ENCODE data around the gene PRDM15. TPM values are rescaled to one million over a fixed set of nuclear protein-coding genes. Genes with fewer than 3 reads are reported as not detected.

Gene PRDM15
- total and polyA plus RNA-seq, 2 donors (not counting 3 experiments of a cell fraction or from before 2014, with no cell fraction given), result 11.8 to 12.9 TPM

GRCh38 chr21:41846033-41846317 lies 33.2 kb downstream of the PRDM15 start:
- intact Hi-C loops (cut with micrococcal nuclease) (no loop called here), dilution Hi-C loops (cut with MboI; ENCODE audit: extremely low pct_ligation_motif_present, low sequenced_read_pairs) (no loop called here)
- no peak overlapping the region for H3K27ac ChIP-seq (ENCODE audit: insufficient read depth, low read depth, low read length)
- no peak overlapping the region for H3K4me3 ChIP-seq (replicated peaks in 1 of 3; ENCODE audit: insufficient read depth in 1 of 3, low read depth in 1 of 3, low read length in 3 of 3)
- H3K36me3 ChIP-seq (ENCODE audit: control insufficient read depth in 2 of 2, extremely low read depth in 1 of 2, insufficient read depth in 2 of 2, low read length in 2 of 2), result peaks cover 0 to 6% of the 10 kb centered on the region in 2 experiments
- TF ChIP-seq MAX (IDR thresholded peaks at IDR 0.05; ENCODE audit: insufficient read depth, insufficient read length) (no peak), GATA2 (IDR thresholded peaks at IDR 0.05; ENCODE audit: insufficient read depth, insufficient read length, low read depth, low read length) (no peak), CTCF (IDR thresholded peaks at IDR 0.05; ENCODE audit: extremely low read depth in 1 of 2, insufficient read depth in 1 of 2, low read depth in 1 of 2, low read length in 2 of 2) (no peak)
- CTCF ChIA-PET, result interaction anchor here (0.8 to 1.6 kb wide), 3 partner anchors 29 to 262 kb away, joined by 3 to 4 read pairs (median 4); no protein-coding TSS in a partner anchor
- no peaks in the 10 kb centered on the region for H3K9me1 ChIP-seq (replicated peaks; ENCODE audit: control insufficient read depth, extremely low read depth, insufficient read depth, low read length)
- H3K4me1 ChIP-seq (ENCODE audit: control insufficient read depth, extremely low read depth, insufficient read depth, low read length), result no peaks in the 10 kb centered on the region
- no peaks in the 10 kb centered on the region for H3K9me3 ChIP-seq (replicated peaks; ENCODE audit: control insufficient read depth, insufficient read depth, low read length)
- POLR2A ChIA-PET, result no interaction called here
- no peak overlapping the region for H2AFZ ChIP-seq (ENCODE audit: low read depth, low read length)
- no peaks in the 10 kb centered on the region for H3K79me2 ChIP-seq (ENCODE audit: control insufficient read depth, insufficient read depth, low read length)
- H3K27me3 ChIP-seq (ENCODE audit: control insufficient read depth in 2 of 2, insufficient read depth in 2 of 2, low read length in 2 of 2), result no peaks in the 10 kb centered on the region
- no peaks in the 10 kb centered on the region for H4K20me1 ChIP-seq (replicated peaks; ENCODE audit: control insufficient read depth, extremely low read depth, insufficient read depth, low read length)
- H3K9ac ChIP-seq (replicated peaks; ENCODE audit: extremely low read depth, insufficient read depth, low read length), result no peak overlapping the region
- DNase-seq (ENCODE audit: low read depth, low spot score), result no peak
- BruUV-seq (replicated peaks), result no TSS peak
- FAIRE-seq, result no peak
- no peak overlapping the region for H3K4me2 ChIP-seq (ENCODE audit: insufficient read depth, low read length)

- CTCF ChIA-PET, result interaction anchor here (0.8 to 1.0 kb wide), 2 partner anchors 29 to 51 kb away, joined by 3 to 4 read pairs; no protein-coding TSS in a partner anchor
- dilution Hi-C loops (cut with MboI; ENCODE audit: extremely low pct_ligation_motif_present, low sequenced_read_pairs), result no loop called here
- BruUV-seq (replicated peaks), result no TSS peak
Measured at GRCh38 chr21:41845310-41846032, 33.7 kb downstream of the PRDM15 start.

More at GRCh38 chr21:41845310-41846032, 33.7 kb downstream of the PRDM15 start:
- TF ChIP-seq CTCF (IDR thresholded peaks at IDR 0.05; ENCODE audit: extremely low read depth in 1 of 2, insufficient read depth in 1 of 2, low read depth in 1 of 2, low read length in 2 of 2), result no peak
- no peak for TF ChIP-seq JUN (IDR thresholded peaks at IDR 0.05; ENCODE audit: borderline replicate concordance, insufficient read depth, insufficient read length, low read depth)
- no peak for TF ChIP-seq EZH2 (IDR thresholded peaks at IDR 0.05; ENCODE audit: borderline replicate concordance, low read depth, low read length, severe bottlenecking)
- no peak for TF ChIP-seq MAX (IDR thresholded peaks at IDR 0.05; ENCODE audit: insufficient read depth, insufficient read length)
- no peak for TF ChIP-seq FOS (IDR thresholded peaks at IDR 0.05; ENCODE audit: borderline replicate concordance, insufficient read depth, low read length)
- TF ChIP-seq POLR2A (IDR thresholded peaks at IDR 0.05; ENCODE audit: low read depth, low read length), result no peak
- no peak for TF ChIP-seq POLR2AphosphoS5 (IDR thresholded peaks at IDR 0.05; ENCODE audit: insufficient read depth, low read depth, low read length)
- TF ChIP-seq GATA2 (IDR thresholded peaks at IDR 0.05; ENCODE audit: insufficient read depth, insufficient read length, low read depth, low read length), result no peak
- TF ChIP-seq MYC (IDR thresholded peaks at IDR 0.05; ENCODE audit: low read depth, low read length), result no peak
- DNase-seq (ENCODE audit: low read depth, low spot score) (no peak), FAIRE-seq (no peak)
- no peaks in the 10 kb centered on the region for H3K79me2 ChIP-seq (ENCODE audit: control insufficient read depth, insufficient read depth, low read length)
- no peaks in the 10 kb centered on the region for H3K4me1 ChIP-seq (ENCODE audit: control insufficient read depth, extremely low read depth, insufficient read depth, low read length)
- no peaks in the 10 kb centered on the region for H3K27me3 ChIP-seq (ENCODE audit: control insufficient read depth in 2 of 2, insufficient read depth in 2 of 2, low read length in 2 of 2)
- peaks cover 0 to 6% of the 10 kb centered on the region in 2 experiments for H3K36me3 ChIP-seq (ENCODE audit: control insufficient read depth in 2 of 2, extremely low read depth in 1 of 2, insufficient read depth in 2 of 2, low read length in 2 of 2)
- no peak overlapping the region for H3K4me3 ChIP-seq (replicated peaks in 1 of 3; ENCODE audit: insufficient read depth in 1 of 3, low read depth in 1 of 3, low read length in 3 of 3)
- no peak overlapping the region for H3K27ac ChIP-seq (ENCODE audit: insufficient read depth, low read depth, low read length)
- H3K9me1 ChIP-seq (replicated peaks; ENCODE audit: control insufficient read depth, extremely low read depth, insufficient read depth, low read length), result no peaks in the 10 kb centered on the region
- H3K4me2 ChIP-seq (ENCODE audit: insufficient read depth, low read length), result no peak overlapping the region
- intact Hi-C loops (cut with micrococcal nuclease), result no loop called here
- no peaks in the 10 kb centered on the region for H4K20me1 ChIP-seq (replicated peaks; ENCODE audit: control insufficient read depth, extremely low read depth, insufficient read depth, low read length)
- H3K9ac ChIP-seq (replicated peaks; ENCODE audit: extremely low read depth, insufficient read depth, low read length), result no peak overlapping the region
- no peaks in the 10 kb centered on the region for H3K9me3 ChIP-seq (replicated peaks; ENCODE audit: control insufficient read depth, insufficient read depth, low read length)
- POLR2A ChIA-PET, result no interaction called here
- no peak overlapping the region for H2AFZ ChIP-seq (ENCODE audit: low read depth, low read length)
